Measurements from ENCODE around the gene LGALSL.

Gene LGALSL

GRCh38 chr2:64471600-64471999 lies 17.6 kb downstream of the LGALSL start:
- DNase-seq (ENCODE audit: low read depth in 2 of 2) = no peak

DNA sequence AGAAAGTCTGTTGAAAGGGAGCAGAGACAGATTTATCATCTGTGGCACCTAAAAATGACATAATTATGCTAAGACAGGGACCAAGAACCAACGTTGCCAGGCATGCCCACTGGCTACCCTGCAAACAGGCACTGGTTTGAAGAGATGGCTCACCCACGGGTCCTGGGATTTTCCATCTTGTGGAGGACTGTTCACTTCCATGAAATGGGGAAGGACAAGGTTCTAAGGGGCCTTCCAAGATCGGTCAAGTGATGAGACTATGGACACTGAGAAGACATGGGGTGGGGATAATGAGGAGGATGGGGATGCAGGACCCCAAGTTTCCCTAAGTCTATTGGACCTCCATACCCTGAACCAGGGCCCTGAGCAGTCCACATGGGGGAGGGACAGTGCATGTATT lies 18.9 kb downstream of the LGALSL start:
- DNase-seq (ENCODE audit: low read depth in 2 of 2) = no peak

DNA sequence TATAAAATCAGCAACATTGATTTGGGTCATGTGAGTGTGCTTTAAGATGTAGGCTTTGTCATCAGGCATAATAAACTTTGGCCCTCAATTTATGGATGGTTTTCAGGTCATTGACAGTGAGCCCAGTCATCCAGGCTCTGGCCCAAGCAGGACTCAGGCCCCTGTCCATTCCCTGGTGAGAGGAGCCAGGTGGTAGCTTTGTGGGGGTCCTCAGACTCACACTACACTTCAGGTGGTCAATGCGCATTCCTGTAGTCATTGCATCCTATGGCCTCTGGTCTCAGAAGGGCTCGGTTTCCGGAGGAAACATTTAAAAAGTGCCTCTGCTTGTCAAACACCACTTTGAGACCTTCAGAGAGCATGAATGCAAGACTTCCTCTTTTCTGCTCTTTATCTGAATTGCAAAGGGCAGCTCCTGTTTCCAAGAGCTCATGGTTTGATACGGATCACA lies 20.2 kb downstream of the LGALSL start:
- DNase-seq (ENCODE audit: low read depth in 2 of 2) = no peak

DNA sequence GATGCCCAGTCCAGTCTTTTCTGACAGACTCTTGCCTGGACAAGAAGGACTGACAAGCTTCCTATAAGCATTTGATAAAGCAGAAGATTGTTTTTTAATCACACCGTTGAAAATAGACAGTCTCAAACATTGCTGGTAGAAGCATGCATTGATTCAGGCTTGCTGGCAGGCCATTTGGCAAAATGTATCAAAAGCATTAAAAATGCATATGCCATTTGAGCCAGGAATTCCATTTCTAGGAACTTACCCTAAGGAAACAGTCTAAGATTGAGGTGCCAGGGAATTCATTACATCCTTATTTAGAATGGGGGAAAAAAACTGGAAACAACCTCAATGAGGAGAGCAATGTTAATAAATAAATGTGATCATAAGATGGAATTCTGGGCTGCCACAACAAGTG lies 20.7 kb downstream of the LGALSL start:
- DNase-seq (ENCODE audit: low read depth in 2 of 2) = no peak

DNA sequence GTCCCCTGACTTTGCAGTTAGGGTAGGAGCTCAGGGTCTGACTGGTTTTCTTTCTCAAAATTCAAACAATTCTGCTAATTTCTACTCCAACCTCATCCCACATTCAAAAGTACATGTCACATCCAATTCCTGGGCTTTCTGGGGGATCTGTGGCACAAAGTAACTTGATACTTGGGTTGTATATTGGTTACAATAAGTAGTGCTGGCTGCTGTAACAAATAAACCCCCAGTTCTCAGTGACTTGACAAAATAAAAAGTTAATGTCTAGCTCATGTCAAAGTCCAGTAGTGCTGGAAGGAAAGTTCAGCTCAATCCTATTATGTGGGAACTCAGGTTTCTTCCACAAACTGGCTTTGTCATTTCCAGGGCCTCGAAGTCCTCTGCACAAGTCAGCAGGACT lies 23.1 kb downstream of the LGALSL start:
- no peak for DNase-seq (ENCODE audit: low read depth in 2 of 2)

DNA sequence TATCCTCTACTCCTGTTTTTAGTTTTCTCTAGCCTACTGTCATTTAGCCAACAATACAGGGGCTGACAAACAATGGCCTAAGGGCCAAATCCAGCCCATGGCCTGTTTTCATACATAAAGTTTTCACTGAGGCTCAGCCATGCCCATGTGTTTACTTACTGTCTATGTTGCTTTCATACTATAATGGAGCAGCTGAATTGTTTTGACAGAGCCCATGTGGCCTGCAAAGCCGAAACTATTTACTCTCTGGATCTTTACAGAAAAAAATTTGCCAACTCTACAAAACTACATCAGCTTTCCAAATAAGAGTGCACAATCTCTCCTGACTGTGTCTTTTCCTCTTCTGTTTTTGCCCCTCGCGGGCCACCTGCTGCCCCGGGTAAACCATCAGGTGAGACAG lies 24.0 kb downstream of the LGALSL start:
- no peak for DNase-seq (ENCODE audit: low read depth in 2 of 2)

DNA sequence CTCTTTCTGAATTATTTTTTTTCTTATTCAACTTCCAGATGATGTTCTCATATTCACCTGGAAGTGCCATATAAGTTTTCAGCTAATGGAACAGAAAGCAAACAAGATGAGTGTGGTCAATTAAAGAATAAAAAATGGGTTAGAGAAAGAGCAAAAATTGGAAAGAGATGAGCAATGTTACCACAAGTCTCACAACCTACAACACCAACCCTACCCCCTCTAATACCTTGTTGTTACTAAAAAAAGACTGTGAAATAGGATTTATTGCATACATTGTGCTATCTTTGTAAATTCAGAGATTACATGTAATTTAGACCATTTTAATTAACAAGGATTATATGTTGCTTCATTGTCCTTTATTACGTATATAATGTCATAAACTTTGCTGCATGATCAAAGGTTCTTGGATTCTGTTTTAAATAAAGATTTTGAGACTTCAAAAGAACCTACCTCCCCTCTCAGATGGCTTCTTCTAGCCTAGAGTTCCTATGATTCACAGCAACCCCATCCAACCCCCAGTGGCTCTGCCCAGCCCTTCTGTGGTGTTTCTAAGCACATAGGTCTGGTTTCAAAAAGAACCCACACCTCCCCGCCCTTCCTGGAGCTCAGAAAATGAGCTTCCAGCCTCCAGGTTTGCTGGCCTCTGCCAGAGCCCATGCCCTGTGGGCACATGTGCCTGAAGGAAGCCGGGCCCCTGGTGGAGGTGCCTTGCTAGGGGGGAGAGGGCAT lies 24.7 kb downstream of the LGALSL start:
- DNase-seq (ENCODE audit: low read depth in 2 of 2) = peak in 1 of 2 donors; percentile 9

DNA sequence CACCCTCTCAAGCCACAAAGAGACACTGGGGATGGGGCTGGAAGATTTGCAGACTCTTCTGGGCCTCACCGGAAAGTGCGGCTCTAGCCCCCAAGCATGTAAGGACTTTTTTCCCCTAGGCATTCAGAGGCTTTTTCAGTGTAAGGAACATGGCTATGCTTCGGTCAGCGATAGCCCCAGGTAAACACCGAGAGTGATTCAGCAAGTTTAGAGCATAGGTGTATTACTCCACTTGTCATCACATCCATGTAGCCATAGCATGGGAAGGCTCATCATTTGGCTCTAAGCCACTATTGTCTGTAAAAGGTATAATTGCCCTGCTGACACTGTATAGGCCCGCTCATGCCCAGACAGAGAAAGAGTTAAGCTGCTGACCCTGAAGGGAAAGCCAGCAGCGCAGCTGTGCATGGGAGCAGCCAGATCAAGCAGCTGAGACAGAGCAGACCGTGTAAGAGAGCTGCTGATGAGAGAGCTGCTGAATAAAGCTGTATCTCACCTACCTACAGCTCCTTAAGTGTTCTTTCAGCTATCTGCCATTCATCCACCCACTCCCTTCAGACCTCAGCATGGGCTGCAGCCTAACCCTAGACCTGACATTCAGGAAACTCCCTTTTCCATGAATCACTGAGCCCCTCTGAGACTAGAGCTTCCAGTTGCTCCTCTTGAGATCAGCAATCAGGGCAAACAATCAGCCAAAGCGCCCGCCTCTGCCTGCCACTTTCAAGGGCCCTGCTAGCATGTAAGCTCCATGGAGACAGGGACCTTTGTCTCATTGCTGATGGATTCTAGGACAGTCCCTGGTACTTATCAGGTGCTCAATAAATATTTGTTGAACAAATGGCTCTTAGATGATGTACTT lies 25.5 kb downstream of the LGALSL start:
- no peak for DNase-seq (ENCODE audit: low read depth in 2 of 2)

GRCh38 chr2:64481665-64482064 lies 27.7 kb downstream of the LGALSL start:
- DNase-seq (ENCODE audit: low read depth in 2 of 2) = no peak

DNA sequence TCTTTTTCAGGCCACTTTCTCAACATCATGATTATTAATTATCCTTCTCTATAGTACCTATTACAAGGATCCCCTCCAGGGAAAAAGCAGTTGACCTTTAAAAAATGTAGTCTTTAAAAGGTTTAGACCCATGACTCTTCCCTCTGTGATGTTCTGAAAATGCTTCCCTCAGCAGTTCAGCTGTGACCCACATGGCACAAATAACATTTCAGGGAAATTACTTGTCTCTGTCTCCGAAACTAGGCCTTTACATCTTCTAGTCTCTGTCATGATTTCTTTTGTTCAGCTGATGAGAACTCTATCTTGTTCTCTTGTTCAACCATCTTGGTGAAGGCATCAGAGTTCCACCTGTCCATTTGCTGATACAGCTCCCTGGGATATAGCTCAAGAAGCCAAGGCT lies 28.3 kb downstream of the LGALSL start:
- no peak for DNase-seq (ENCODE audit: low read depth in 2 of 2)

- no peak for DNase-seq (ENCODE audit: low read depth in 2 of 2)
Measured at GRCh38 chr2:64482765-64483504, 29.0 kb downstream of the LGALSL start.

DNA sequence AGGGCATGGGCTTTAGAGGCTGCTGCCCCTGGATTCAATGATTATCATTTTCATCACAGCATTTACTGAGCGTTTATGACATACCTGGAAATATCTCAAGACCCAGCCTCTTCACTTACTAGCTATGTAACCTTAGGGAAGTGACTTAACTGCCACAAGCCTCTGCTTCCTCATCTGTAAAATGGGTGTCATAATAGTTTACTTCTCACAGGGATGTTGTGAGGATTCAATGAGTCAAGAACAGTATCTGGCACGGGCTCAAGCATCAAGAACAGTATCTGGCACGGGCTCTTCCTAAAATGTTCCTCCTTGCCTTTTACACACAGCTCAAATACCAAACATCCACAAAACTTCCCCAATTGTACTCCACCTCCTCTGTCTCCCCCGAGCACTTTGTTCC lies 31.4 kb downstream of the LGALSL start:
- DNase-seq (ENCODE audit: low read depth in 2 of 2) = no peak

- DNase-seq (ENCODE audit: low read depth in 2 of 2) = no peak
Measured at GRCh38 chr2:64485961-64486360, 32.0 kb downstream of the LGALSL start.

DNA sequence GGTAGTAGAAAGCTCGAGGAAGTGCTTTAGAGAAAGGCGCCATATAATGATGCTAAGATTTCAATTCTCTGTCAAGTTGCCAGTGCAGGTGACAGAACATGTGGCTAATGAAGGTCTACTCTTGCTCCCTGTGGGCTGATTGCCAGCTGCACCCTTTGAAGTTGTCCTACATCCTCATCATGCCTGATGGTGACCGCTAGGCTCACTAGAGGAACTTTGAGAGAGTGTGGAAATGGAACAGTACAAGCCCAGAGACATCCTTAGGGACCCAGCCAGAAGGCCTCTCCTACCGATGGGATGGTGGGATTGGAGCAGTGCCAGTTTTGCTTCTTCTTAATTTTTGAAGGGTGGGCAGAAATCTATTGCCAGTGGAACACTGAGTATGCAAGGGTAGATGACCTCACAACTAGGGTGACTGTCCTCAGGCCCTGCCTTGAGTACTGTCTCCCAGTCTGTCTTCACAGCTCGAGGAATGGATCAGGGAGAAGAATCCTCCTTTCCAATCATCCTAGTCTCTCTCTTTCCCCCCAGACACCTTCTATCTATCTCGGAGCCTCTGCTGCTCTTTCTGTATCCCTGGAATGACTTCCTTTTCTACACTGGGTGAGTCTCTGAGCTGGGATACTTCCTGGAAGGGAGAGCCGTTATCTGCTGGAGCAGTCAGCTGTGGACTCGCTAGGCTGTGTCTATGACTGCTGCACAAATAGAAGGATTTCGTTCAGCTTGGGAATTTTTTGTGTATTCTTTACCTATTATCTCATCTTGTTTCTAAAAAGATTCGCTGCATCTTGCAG lies 33.5 kb downstream of the LGALSL start:
- DNase-seq (ENCODE audit: low read depth in 2 of 2) = no peak

GRCh38 chr2:64488050-64488974 lies 34.4 kb downstream of the LGALSL start:
- peak; percentile 51 to 75 for DNase-seq (ENCODE audit: low read depth in 2 of 2)

DNA sequence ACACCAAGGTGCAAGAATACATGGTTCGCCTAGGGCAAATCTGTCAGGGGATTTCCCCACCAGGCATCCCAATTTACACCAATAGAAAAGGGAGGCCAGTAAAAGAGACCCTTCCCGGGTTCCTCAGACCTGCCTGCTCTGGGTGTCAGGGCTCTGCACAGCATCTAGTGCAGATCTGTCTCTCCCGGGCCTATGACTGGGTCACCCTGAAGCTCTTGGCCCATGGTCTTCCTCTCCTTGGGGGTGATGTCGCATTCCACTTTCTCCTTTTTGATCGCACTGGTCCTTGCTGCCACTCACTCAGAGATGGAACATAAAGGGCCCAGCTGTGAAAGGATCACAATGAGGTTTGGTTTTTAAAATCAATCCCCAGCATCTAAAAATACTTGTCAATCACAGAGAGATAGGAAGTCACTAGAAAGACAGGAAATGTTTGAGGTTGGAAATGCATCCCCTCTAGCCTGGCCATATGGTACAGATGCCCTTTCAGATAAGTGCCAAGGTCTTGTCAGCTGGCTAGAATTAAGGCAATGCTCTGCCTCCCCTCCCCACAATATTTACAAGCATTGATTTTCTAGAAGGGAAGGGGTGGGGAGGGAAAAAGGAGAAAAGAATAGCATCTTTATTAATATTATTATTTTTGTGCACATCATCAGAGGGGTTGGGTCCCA lies 35.3 kb downstream of the LGALSL start:
- no peak for DNase-seq (ENCODE audit: low read depth in 2 of 2)

DNA sequence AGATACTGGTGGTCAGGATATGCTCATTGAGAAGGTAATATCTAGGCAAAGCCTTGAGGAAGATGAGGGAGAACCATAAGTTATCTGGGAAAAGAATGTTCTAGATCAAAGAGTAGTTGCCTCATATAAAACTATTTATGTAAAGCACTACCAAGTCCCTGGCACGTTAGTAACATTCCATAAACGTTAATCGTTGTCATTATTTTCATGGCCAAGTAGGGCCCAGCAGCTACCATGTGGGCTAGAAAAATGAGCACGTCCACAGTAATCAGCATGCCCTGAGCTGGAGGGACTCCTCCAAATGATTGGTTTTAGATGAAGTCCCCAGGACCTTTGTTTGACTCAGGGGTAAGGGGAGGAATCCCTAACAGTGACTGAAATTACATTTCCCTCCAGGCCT lies 37.5 kb downstream of the LGALSL start:
- no peak for DNase-seq (ENCODE audit: low read depth in 2 of 2)

- no peak for DNase-seq (ENCODE audit: low read depth in 2 of 2)
Measured at GRCh38 chr2:64492272-64492671, 38.3 kb downstream of the LGALSL start.

GRCh38 chr2:64492821-64493220 lies 38.9 kb downstream of the LGALSL start:
- no peak for DNase-seq (ENCODE audit: low read depth in 2 of 2)

DNA sequence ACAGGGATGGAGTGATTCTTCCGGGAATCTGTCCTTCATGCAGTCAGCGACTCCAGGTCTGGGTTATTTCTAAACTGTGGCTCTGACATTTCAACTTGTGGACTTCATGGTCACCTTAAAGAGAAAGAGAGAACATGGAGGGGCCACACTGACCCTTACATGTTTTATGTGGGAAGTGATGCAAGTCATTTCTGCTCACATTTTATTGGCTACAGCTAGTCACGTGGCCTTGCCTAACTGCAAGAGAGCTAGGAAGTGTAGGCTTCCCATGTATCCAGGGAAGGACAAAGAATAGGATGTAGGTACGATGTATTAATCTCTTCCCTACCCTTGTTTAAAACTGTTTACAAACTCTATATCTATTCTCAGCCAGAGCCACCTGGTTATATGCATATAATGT lies 39.8 kb downstream of the LGALSL start:
- DNase-seq (ENCODE audit: low read depth in 2 of 2) = no peak

All from stimulated activated CD8-positive, alpha-beta memory T cell treated with anti-CD3 and anti-CD28 coated beads, Interleukin-2, amount 100 ng/mL, for 48 hours (primary cell).